Lower lobe of right lung (tissue), 2 donors: ENCODE data around the gene SDC1. TPM values are rescaled to one million over a fixed set of nuclear protein-coding genes. Genes with fewer than 3 reads are reported as not detected.

ENCODE experiments used
- ATAC-seq, 2 donors: fragments of 200-7000 bp; cut with Tn5 transposase; one replicate each; pipeline ENCODE4 v1.9.1; 2020 to 2022; ENCODE audit warnings: mild to moderate bottlenecking in 2 of 2, moderate library complexity in 2 of 2
- DNase-seq: peaks from one replicate; pipeline ENCODE4 v3.0.0-alpha.2; 2020
- H3K27ac ChIP-seq: fragments of 200-600 bp; one replicate; pipeline ENCODE4 v1.8.0; 2022
- H3K27me3 ChIP-seq: fragments of 200-600 bp; one replicate; pipeline ENCODE4 v1.8.0; 2022; ENCODE audit warnings: low read depth
- H3K36me3 ChIP-seq: fragments of 200-600 bp; one replicate; pipeline ENCODE4 v1.8.0; 2022; ENCODE audit warnings: mild to moderate bottlenecking
- H3K4me1 ChIP-seq: fragments of 200-600 bp; one replicate; pipeline ENCODE4 v1.8.0; 2022
- H3K4me3 ChIP-seq: fragments of 200-600 bp; one replicate; pipeline ENCODE4 v1.8.0; 2022; ENCODE audit warnings: mild to moderate bottlenecking
- H3K9me3 ChIP-seq: fragments of 200-600 bp; one replicate; pipeline ENCODE4 v1.8.0; 2022
- intact Hi-C: fragments of 100-400 bp; cut with DNase I; formaldehyde crosslinking; loops from one replicate; pipeline ENCODE4 v1.11.0; 2022
- total RNA-seq: library from RNA; stranded (reverse); fragmentation: NEBNext Ultra II Directional; extraction: Animal tissue kit (Norgen Biotek cat#: 25700); gene quantifications from one replicate; pipeline ENCODE4 v1.2.1, GENCODE V29; 2021
- TF ChIP-seq, protein P1 (sequence below): fragments of 200-600 bp; IDR thresholded peaks from one replicate; pipeline ENCODE4 v1.8.0; 2022; ENCODE audit warnings: antibody characterized with exemption, mild to moderate bottlenecking
- donor health status: DM: no; HTN: yes; CAD: no; lungs with severe emphysema.

The SDC1 gene
- total RNA-seq, 1 donor from 2014 or later: 90.0 TPM

DNA sequence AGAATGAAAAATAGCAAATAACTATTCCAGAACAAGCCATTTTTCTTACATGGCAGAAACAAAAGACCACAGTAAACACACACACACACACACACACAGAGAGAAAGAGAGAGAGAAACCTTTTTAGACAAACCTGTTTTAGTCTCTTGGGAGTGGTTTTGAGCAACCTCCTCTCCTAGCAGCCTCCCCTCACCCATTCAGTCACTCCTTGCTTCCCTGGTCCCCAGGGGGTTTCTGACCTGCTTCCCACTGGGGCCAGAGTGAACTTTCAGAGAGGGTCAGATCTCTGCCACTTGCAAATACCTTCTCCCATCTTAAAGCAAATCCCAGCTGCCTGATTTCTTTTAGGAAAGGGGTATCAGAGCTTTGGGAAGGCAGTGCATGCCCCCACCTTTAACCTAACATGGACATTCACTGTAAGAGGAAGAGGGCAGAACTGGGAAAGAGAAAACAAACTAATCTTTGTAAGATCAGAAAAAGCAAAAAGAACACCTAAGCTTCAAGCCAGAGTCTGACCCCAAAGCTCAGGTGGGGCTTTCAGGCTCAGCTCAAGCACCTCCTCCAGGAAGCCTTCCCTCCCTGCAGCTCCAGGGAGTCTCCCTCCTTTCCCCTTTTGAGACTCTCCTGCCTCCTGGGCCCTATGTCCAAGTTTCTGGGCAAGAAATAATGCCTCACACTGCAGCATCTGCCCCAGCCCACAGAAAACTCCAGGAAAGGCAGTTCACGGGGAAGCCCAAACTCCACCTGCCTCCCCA lies 2.7 kb downstream of the SDC1 start:
- peaks cover 35% of the 10 kb centered on the region for H3K27me3 ChIP-seq
- H3K27ac ChIP-seq: peak overlapping the region; percentile 82
- DNase-seq (no peak), ATAC-seq (no peak)
- TF ChIP-seq, protein P1, sequence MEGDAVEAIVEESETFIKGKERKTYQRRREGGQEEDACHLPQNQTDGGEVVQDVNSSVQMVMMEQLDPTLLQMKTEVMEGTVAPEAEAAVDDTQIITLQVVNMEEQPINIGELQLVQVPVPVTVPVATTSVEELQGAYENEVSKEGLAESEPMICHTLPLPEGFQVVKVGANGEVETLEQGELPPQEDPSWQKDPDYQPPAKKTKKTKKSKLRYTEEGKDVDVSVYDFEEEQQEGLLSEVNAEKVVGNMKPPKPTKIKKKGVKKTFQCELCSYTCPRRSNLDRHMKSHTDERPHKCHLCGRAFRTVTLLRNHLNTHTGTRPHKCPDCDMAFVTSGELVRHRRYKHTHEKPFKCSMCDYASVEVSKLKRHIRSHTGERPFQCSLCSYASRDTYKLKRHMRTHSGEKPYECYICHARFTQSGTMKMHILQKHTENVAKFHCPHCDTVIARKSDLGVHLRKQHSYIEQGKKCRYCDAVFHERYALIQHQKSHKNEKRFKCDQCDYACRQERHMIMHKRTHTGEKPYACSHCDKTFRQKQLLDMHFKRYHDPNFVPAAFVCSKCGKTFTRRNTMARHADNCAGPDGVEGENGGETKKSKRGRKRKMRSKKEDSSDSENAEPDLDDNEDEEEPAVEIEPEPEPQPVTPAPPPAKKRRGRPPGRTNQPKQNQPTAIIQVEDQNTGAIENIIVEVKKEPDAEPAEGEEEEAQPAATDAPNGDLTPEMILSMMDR: no peak
- peaks cover 29% of the 10 kb centered on the region for H3K4me1 ChIP-seq
- H3K4me3 ChIP-seq: peak overlapping the region; percentile 70
- no peaks in the 10 kb centered on the region for H3K9me3 ChIP-seq
- H3K36me3 ChIP-seq: no peaks in the 10 kb centered on the region
- intact Hi-C loops: no loop called here

DNA sequence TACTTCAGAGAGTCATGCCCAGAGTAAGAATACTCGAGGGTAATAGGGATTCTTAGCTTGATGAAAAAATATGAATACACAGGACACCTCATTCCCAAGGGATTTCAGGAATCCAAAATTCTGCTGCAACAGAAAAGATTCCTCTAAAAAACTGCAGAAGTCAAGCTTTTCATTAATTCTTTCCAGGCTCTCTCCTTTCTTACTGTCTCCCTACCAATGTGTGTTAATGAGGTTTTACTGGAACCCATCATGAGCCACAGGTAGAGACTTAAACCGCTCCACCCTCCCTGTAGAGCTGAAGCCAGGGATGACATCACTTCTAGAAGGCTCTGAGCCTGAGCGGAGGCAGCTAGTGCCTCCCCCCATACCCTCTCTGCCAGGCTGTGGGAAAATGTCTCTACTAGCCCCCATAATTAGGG lies 3.4 kb downstream of the SDC1 start:
- H3K27ac ChIP-seq: peak overlapping the region; percentile 82

DNA sequence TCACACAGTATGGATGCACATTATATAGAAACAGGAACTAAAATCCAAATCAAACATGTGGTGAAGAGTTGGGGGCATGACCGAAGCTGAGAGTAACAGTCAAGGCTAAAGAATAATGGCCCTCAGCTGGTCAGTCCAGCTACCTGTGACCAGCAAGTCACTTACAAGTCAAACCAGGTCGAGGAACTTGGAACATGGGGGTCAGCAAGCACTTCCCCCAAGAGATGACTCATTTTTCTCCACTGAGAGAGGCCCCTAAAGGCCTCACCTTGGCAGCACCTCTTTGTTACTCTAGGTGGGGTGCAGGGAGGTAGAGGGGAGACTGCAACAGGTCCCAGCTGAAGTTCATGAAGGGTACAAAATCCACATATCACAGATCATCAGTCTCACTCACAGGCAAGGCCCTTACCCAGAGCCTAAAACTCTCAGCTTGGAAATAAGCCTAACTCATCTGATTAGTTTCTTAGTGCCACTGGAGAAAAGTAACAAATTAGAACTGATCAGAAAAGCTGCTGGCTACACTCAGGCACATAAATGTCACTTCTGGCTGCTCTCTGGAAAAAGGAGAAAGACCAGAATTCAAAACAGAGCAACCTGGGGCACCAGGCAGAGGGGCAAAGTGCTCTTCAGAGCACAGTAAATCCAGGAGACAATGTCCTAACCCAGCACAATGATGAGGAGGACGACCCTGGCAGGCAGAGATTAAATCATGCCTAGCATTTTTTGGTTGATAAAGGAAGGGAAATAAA lies 4.0 kb downstream of the SDC1 start:
- TF ChIP-seq, protein P1: no peak
- DNase-seq (no peak), ATAC-seq (no peak)
- intact Hi-C loops: no loop called here
- Histone ChIP-seq H3K27ac (peak overlapping the region; percentile 82), H3K4me1 (peaks cover 29% of the 10 kb centered on the region), H3K27me3 (peaks cover 29% of the 10 kb centered on the region), H3K9me3 (no peaks in the 10 kb centered on the region), H3K36me3 (no peaks in the 10 kb centered on the region), H3K4me3 (no peak overlapping the region)

More for the DNA sequence above, 3.4 kb downstream of the SDC1 start:
- intact Hi-C loops: no loop called here
- no peak for DNase-seq
- H3K4me3 ChIP-seq: no peak overlapping the region
- ATAC-seq: no peak
- TF ChIP-seq, protein P1: no peak
- peaks cover 29% of the 10 kb centered on the region for H3K4me1 ChIP-seq
- peaks cover 35% of the 10 kb centered on the region for H3K27me3 ChIP-seq
- H3K9me3 ChIP-seq: no peaks in the 10 kb centered on the region
- no peaks in the 10 kb centered on the region for H3K36me3 ChIP-seq

DNA sequence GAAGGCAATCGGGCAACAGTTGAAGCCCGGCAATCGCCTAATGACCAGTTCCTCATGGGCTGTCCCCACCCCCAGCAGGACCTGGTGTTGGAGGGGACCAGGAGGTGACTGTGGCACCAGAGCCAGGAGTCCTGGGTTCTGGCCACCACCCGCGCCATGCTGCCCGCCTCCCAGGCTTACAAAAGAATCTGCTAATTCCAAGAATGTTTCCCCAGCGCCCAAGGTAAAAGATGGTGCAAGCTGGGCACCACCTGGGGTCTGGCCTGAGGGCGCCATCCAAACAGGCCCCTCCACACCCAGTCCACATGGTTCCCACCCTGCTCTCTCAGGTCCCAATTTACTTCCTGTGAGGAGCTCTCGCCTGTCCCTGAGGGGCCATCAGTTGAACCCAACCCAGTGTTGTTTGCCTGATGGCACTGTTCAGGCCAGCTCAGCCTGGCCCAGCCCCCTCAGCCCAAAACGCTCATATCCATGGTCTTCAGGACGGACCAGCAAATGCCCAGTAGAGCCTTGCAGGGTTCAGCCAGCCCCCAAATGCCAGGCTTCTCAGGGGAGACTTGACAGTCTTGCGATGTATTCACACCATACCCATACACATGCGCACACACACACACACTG lies 5.1 kb downstream of the SDC1 start:
- TF ChIP-seq, protein P1: no peak
- H3K27me3 ChIP-seq: peaks cover 20% of the 10 kb centered on the region
- H3K4me1 ChIP-seq: peaks cover 29% of the 10 kb centered on the region
- no peaks in the 10 kb centered on the region for H3K36me3 ChIP-seq
- no peaks in the 10 kb centered on the region for H3K9me3 ChIP-seq
- no peak overlapping the region for H3K27ac ChIP-seq
- DNase-seq: no peak
- no peak overlapping the region for H3K4me3 ChIP-seq
- ATAC-seq: no peak
- intact Hi-C loops: no loop called here

DNA sequence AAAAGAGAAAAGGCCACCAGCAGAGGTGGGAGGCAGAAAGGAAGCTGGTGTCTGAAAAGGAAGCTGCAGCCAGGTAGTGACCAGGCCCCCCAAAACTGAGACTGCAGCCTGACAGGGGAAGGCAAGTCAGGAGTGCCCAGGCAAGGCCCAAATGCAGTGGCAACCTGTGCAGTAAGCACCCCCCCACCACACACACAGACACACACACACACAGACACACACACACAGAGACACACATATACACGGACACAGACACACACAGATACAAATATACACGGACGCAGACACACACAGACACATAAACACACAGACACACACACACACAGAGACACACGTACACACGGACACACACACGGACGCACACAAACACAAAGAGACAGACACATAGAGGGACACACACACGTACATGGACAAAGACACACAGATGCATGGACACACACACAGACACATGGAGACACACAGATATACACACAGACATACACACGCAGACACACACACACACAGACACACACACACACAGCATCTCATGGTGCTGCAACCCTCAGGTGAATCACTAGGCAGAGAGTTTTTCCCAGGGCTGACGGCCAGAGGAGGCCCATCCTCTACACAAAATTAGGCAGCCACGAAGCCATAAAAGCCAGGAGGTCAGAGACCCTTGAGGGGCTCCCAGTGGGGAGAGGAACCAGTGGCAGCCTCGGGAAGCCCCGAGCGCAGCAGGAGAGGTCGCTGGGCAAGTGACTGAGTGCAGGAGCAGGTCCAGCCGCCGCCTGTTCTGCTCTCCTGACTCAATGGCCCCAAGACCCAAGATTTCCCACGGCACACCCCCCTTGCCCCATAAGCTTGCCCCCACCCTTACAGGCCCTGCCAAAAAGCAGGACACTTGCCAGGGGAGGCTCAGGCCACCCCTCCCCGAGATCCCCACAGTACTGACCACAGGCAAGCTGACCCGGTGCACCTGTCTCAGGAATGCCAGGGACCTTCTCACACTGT lies 6.3 kb downstream of the SDC1 start:
- TF ChIP-seq, protein P1: no peak
- no peak for DNase-seq
- ATAC-seq: no peak

More for the DNA sequence above, 6.3 kb downstream of the SDC1 start:
- H3K27ac ChIP-seq: peak overlapping the region; percentile 70
- peaks cover 32% of the 10 kb centered on the region for H3K4me1 ChIP-seq
- peaks cover 12% of the 10 kb centered on the region for H3K27me3 ChIP-seq
- intact Hi-C loops: no loop called here
- no peak overlapping the region for H3K4me3 ChIP-seq
- no peaks in the 10 kb centered on the region for H3K9me3 ChIP-seq
- no peaks in the 10 kb centered on the region for H3K36me3 ChIP-seq
